Common myeloid progenitor, CD34-positive (primary cell): ENCODE results near the gene TBX4.

Experiments
- CTCF ChIA-PET: fragments of 350-600 bp; sonication (Branson Sonifier 250); formaldehyde crosslinking; loops from one replicate; lab custom pipeline; 2021; ENCODE audit warnings: antibody characterized with exemption; lab: Charles Lee
- POLR2A ChIA-PET: fragments of 350-600 bp; sonication (Branson Sonifier 250); formaldehyde crosslinking; loops from one replicate; lab custom pipeline; 2021; ENCODE audit warnings: antibody characterized with exemption; lab: Charles Lee
- DNase-seq, 3 donors: peaks; one replicate each; pipeline versions ENCODE4 v3.0.0 to v3.0.0-alpha.2; 2013
- H3K27ac ChIP-seq, 2 experiments: 1 replicate in 1 of 2; 2 replicates in 1 of 2; pipeline ENCODE4 v1.7.0; 2013; ENCODE audit warnings: inconsistent platforms in 2 of 2, low read length in 2 of 2, mild to moderate bottlenecking in 2 of 2, low read depth in 1 of 2, moderate library complexity in 1 of 2; ENCODE audit not compliant: severe bottlenecking in 2 of 2, insufficient read depth in 1 of 2, poor library complexity in 1 of 2
- H3K27me3 ChIP-seq, 5 experiments: replicated peaks in 2 of 5; 1 replicate in 3 of 5; 2 replicates in 2 of 5; pipeline versions ENCODE4 v1.6.1 to v1.7.0; 2013; ENCODE audit warnings: low read length in 4 of 5, mild to moderate bottlenecking in 2 of 5, moderate library complexity in 2 of 5, inconsistent platforms in 1 of 5; ENCODE audit not compliant: insufficient read depth in 5 of 5, control insufficient read depth in 4 of 5
- H3K36me3 ChIP-seq, 4 experiments: 1 replicate in 2 of 4; 2 replicates in 2 of 4; pipeline versions ENCODE4 v1.6.1 to v1.7.0; 2013; ENCODE audit warnings: low read length in 3 of 4, control low read depth in 1 of 4, mild to moderate bottlenecking in 1 of 4; ENCODE audit not compliant: control insufficient read depth in 4 of 4, insufficient read depth in 4 of 4
- H3K4me1 ChIP-seq, 4 experiments: 1 replicate in 3 of 4; 2 replicates in 1 of 4; pipeline versions ENCODE4 v1.6.1 to v1.7.1; 2013; ENCODE audit warnings: low read length in 3 of 4, mild to moderate bottlenecking in 3 of 4, control low read depth in 1 of 4, inconsistent platforms in 1 of 4, moderate library complexity in 1 of 4; ENCODE audit not compliant: control insufficient read depth in 4 of 4, insufficient read depth in 4 of 4; ENCODE audit errors: control extremely low read depth in 1 of 4
- H3K4me3 ChIP-seq, 7 experiments: 1 replicate in 4 of 7; 2 replicates in 3 of 7; pipeline versions ENCODE4 v1.5.1 to v1.7.0; 2013; ENCODE audit warnings: mild to moderate bottlenecking in 7 of 7, low read length in 6 of 7, moderate library complexity in 6 of 7, inconsistent platforms in 2 of 7, low read depth in 2 of 7, control low read depth in 1 of 7; ENCODE audit not compliant: insufficient read depth in 4 of 7, control insufficient read depth in 1 of 7; ENCODE audit errors: extremely low read depth in 1 of 7
- H3K9me3 ChIP-seq, 5 experiments: 1 replicate in 4 of 5; 2 replicates in 1 of 5; pipeline versions ENCODE4 v1.6.1 to v1.7.1; 2013; ENCODE audit warnings: low read length in 4 of 5, mild to moderate bottlenecking in 2 of 5, inconsistent platforms in 1 of 5, low read depth in 1 of 5, moderate library complexity in 1 of 5; ENCODE audit not compliant: control insufficient read depth in 4 of 5, insufficient read depth in 2 of 5; ENCODE audit errors: control extremely low read depth in 1 of 5
- WGBS: methylation state at CpG from one replicate; pipeline ENCODE4 v1.1.5; 2013; ENCODE audit not compliant: insufficient coverage; 5-methylcytosine and 5-hydroxymethylcytosine counted together

Gene TBX4

GRCh38 chr17:61470530-61471136 is 18.4 kb downstream of the TBX4 start:
- ChIA-PET POLR2A (interaction anchor here (0.7 kb wide), 1 partner anchor 1107 kb away, joined by 5 read pairs; no protein-coding TSS in a partner anchor), CTCF (interaction anchor here (0.7 to 1.5 kb wide), 2 partner anchors 9 to 187 kb away, joined by 3 read pairs; no protein-coding TSS in a partner anchor)
- H3K4me3 ChIP-seq, result no peak overlapping the region
- H3K4me1 ChIP-seq, result no peaks in the 10 kb centered on the region
- no peak overlapping the region for H3K27ac ChIP-seq
- no peaks in the 10 kb centered on the region for H3K36me3 ChIP-seq
- peaks cover 0 to 44% (median 12%) of the 10 kb centered on the region in 5 experiments for H3K27me3 ChIP-seq
- DNase-seq, result no peak
- no peaks in the 10 kb centered on the region for H3K9me3 ChIP-seq
- 86% methylated on average over 10 of the region's 11 CpGs for WGBS

- peaks cover 0 to 30% (median 15%) of the 10 kb centered on the region in 5 experiments for H3K27me3 ChIP-seq
- H3K4me3 ChIP-seq, result no peak overlapping the region
- no peak overlapping the region for H3K27ac ChIP-seq
- no peaks in the 10 kb centered on the region for H3K9me3 ChIP-seq
- H3K36me3 ChIP-seq, result no peaks in the 10 kb centered on the region
- H3K4me1 ChIP-seq, result no peaks in the 10 kb centered on the region
- POLR2A ChIA-PET, result no interaction called here
- CTCF ChIA-PET, result no interaction called here
- no peak for DNase-seq
- 99% methylated on average over 12 of the region's 12 CpGs for WGBS
Observed at GRCh38 chr17:61474235-61474927, 22.2 kb downstream of the TBX4 start.

GRCh38 chr17:61474934-61475333 is 22.7 kb downstream of the TBX4 start:
- H3K9me3 ChIP-seq, result no peaks in the 10 kb centered on the region
- 86% methylated on average over 5 of the region's 6 CpGs for WGBS
- DNase-seq, result no peak
- H3K27ac ChIP-seq, result no peak overlapping the region
- H3K27me3 ChIP-seq, result peaks cover 0 to 28% (median 15%) of the 10 kb centered on the region in 5 experiments
- H3K4me1 ChIP-seq, result no peaks in the 10 kb centered on the region
- CTCF ChIA-PET, result no interaction called here
- H3K36me3 ChIP-seq, result no peaks in the 10 kb centered on the region
- no peak overlapping the region for H3K4me3 ChIP-seq
- POLR2A ChIA-PET, result no interaction called here

DNA sequence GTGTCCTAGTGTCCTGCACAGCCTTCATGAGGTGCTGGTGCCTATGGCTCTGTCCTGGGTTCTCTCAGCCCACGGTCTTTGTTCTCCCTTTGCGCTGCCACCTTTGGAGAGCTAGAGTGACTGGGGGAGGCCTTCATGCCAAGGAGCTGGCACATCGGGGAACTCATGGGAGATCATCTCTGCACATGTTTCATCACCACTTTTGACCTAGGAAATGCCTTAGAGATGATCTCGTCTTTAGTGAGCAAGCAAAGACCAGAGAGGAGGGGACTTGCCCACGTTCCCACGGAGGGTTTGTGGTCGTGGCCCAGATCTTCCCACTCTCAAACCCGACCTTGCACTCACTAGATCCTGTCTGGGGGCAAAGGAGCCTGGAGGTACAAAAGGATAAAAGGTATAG is 23.5 kb downstream of the TBX4 start:
- no peak for DNase-seq
- WGBS, result 95% methylated on average over 4 of the region's 8 CpGs
- H3K27ac ChIP-seq, result no peak overlapping the region
- no peak overlapping the region for H3K4me3 ChIP-seq
- CTCF ChIA-PET, result interaction anchor here (1.3 kb wide), 1 partner anchor 12 kb away, joined by 4 read pairs; no protein-coding TSS in a partner anchor
- H3K27me3 ChIP-seq, result peaks cover 0 to 26% (median 12%) of the 10 kb centered on the region in 5 experiments
- H3K9me3 ChIP-seq, result no peaks in the 10 kb centered on the region
- H3K4me1 ChIP-seq, result no peaks in the 10 kb centered on the region
- H3K36me3 ChIP-seq, result no peaks in the 10 kb centered on the region
- POLR2A ChIA-PET, result no interaction called here

DNA sequence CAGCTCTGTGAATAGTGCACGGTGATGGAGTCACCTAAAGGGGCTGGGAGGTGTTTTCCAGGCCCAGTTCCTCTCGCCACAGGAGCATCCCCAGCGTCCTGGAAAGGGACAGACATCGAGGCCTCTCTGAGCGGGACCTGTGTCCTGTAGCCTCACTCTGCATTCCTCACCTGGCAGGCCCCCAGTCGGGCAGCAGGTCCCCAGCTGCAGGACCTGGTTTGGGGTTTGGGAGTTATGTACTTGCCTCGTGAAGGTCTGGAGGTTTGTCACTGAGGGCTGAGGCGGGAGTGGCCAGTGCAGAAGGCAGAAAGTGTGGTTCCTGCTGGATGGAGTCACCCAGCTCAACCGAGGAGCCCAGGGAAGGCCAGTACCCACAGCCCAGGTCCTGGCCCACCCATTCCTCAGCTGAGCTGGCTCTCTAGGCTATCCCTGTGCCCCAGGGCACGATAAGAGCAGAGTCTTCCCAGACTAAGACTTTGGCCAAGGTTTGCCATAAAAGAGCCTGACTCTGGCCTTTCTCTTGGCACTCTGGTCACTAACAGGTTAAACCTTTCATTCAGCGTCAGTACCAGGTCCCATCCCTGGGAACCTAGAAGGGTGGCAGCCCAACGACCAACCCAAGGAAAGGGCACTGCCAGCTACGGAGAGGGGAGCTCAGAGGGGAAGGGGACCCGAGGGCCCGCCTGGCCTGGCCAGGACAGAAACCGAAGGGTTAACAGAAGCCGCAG is 24.4 kb downstream of the TBX4 start:
- Histone ChIP-seq H3K27ac (no peak overlapping the region), H3K9me3 (no peaks in the 10 kb centered on the region), H3K4me3 (no peak overlapping the region), H3K4me1 (no peaks in the 10 kb centered on the region), H3K27me3 (peaks cover 0 to 26% (median 8%) of the 10 kb centered on the region in 5 experiments), H3K36me3 (no peaks in the 10 kb centered on the region)
- no peak for DNase-seq
- POLR2A ChIA-PET, result no interaction called here
- 75% methylated on average over 17 of the region's 17 CpGs for WGBS
- CTCF ChIA-PET, result interaction anchor here (1.3 kb wide), 1 partner anchor 13 kb away, joined by 4 read pairs; no protein-coding TSS in a partner anchor

- Histone ChIP-seq H3K27ac (no peak overlapping the region), H3K36me3 (no peaks in the 10 kb centered on the region), H3K9me3 (no peaks in the 10 kb centered on the region), H3K4me3 (no peak overlapping the region), H3K4me1 (no peaks in the 10 kb centered on the region), H3K27me3 (peaks cover 0 to 26% (median 8%) of the 10 kb centered on the region in 5 experiments)
- CTCF ChIA-PET, result interaction anchor here (0.9 kb wide), 1 partner anchor 50 kb away, joined by 3 read pairs; no protein-coding TSS in a partner anchor
- POLR2A ChIA-PET, result no interaction called here
- 72% methylated on average over 23 of the region's 23 CpGs for WGBS
- DNase-seq, result no peak
Observed at GRCh38 chr17:61477204-61477834, 25.1 kb downstream of the TBX4 start.
